ENCODE data around the gene CFDP1.

GRCh38 chr16:75329943-75330342 is 103.4 kb downstream of the CFDP1 start:
- TF ChIP-seq CTCF (conservative IDR thresholded peaks at IDR 0.05; ENCODE audit: low read depth, low read length): no peak
- no peak for TF ChIP-seq EZH2 (IDR thresholded peaks at IDR 0.05; ENCODE audit: low read length, unreplicated experiment)

Measured in PC-3 (cell line).